Femur (tissue), 1 donor: ENCODE results near the gene AGAP1.

ENCODE experiments used
- DNase-seq: peaks from one replicate; pipeline ENCODE4 v3.0.0-alpha.2; 2017

AGAP1 gene

DNA sequence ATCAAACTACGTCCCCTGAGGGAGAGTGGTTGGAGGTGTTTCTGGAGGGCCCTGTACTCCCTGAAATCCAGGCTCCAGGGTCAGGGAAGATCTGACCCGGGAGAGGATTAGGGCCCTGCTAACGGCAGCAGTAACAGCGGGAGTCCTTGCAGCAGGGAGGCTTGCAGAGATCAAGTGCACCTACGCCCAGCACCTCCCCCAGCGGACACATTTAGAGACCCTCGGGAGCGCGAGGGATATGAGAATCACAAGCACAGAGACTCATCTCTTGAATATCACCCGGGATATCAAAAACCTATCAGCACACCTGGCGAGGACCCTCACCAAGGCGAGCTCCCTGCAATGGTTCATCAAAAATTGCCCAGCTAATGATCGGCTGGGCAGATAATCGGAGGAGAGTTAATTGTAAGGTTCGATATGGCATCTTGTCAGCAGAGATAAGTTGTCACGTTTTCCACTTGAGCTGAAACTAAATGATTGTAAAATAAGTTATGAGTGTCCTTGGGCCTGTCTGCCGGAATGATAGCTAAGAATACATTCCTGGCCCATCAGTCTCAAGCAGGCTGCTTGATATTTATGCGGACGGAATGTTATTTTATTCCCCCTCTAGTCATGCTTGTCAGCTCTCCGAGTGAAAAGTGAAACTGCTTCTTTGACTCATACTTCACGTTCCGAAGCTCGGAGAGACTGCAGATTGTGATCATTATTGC lies 464.5 kb downstream of the AGAP1 start:
- no peak for DNase-seq

DNA sequence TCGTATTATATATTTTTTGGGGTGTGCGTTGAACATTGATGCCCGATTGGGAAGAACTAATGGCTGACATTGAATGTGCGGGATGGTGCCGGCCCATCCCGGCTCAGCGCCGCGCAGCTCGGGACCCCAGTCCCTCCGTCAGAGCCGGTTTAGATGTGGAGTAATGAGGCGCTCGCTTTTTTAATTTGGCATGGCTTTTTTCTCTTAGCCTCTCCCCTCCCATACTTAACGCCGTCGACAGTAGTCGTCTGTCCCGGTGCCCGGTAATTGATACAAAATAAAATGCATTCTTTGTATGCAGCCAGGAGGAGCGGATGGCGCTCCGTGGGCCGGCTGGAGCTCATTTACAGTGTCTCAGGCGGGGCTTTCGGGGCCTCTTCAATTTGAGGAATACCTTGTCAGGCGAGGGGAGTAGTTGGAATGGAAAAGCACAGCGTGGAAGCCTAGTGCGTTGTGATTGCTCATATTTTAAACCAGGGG lies 465.1 kb downstream of the AGAP1 start:
- DNase-seq, result no peak

DNA sequence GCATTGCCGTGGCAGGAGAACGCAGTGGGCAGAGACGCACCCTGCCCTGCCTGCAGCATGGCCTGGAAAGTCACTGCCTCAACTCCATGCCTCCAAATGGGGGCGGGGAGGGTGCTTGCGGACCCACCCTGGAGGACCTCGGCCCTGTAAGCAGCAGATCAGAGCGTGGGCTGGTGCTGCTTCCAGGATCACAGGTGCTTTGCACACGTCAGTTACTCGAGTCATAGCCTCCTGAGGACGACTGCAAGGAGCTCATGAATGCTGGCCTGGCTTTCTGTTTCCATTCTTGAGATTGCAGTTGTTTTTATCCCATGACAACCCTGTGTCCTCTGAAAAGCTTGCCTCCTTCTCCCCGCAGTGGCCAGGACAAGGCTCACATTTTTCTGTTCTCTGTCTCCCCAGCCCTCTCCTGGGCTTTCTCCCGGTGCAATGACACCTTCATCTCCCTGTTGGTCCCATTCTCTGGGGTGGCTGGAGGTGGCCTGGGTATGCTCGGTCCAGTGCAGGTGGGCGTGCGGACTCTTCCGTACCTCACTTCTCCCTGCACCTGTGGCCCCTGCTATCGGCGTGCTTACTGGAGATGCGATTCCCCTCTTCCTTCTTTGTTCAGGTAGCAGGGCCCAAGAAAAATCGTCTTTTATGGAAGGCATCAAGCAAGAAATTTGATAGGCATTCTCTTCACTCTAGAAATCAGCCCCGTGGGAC lies 466.3 kb downstream of the AGAP1 start:
- DNase-seq, result no peak

DNA sequence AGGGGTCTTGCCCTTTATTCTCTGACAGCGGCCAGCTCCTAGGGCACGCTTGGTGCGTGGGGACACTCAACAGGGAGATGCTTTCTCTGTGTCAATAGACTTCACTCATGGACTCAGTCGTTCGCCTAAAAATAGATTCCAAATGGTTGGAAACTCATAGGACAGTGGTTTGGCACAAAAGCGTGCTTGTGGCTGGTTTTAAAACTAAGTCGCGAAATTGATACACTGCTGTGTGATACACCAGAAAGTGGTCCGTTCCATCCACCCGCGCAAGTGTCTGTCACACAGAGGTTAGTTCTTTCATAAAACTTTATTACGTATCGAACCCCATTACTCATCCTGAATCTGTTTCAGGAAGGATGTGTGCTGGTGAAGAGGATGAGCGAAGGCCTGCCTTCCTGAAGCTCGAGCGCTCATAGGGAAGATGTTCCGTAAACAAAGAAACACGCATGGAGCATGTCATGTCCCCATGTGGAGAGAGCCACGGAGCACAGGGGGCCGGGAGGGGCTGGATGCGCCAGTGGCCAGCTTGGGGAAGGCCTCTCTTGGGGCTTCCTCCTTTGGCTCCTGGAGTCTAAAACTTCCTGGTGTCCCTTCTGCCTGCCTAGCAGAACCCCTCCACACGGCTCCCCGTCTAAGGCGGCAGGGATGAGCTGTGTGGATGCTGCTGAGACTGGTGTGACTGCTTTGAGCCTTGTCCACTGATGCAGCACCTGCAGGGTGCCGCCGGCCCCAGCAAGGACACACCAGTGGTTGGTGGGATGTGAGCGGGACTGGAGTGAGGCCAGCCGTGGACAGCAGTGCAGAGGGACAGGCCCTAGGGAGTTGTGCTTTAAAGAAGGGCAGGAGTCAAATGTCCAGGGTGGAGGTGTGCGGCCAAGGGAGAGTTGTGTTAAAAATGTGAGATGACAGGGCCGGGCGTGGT lies 467.1 kb downstream of the AGAP1 start:
- DNase-seq, result no peak

DNA sequence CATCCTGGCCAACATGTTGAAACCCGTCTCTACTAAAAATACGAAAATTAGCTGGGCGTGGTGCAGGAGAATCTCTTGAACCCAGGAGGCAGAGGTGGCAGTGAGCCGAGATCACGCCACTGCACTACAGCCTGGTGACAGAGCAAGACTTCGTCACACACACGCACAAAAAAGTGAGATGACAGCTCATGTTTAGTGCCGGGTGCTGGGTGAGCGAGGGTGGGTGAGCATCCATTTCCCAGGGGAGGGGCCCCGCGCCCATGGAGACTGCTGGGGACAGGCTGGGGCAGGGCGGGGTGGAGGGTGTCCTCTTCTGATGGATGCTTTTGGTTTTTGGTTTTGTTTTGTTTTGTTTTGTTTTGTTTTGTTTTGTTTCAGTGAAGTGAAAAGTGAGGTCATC lies 467.9 kb downstream of the AGAP1 start:
- DNase-seq, result no peak

DNA sequence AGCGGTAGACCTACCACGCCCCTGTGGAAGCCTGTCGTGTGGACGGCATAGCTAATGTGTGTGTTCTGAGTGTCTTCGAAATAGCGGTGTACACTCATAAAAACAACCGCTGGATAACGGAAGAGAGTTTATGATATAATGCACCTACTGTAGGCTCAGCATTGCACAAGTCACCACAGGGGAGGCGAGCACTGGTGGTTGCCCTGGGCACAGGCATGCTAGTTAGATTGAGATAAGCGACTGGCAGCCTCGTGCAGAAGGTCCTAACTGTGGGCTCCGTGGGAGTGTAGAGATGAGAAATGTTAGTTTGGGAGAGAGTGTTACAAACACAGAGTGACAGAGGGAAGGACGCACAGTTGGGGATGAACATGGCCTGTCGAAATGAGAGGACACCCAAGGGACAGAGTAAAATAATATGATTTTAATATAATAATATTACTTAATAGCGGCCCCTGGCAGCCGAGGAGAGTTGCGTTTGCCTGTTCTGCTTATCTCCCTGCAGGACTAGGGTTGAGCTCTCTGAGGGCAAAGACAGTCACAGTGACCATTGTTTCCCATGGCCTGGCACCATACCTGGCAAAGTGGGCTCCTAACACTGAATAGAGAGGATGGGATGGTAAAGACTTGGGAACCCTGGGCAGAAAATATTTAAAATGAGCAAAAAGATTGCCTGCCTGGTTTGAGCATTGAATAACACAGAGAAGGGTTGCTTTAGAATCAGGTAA lies 470.2 kb downstream of the AGAP1 start:
- no peak for DNase-seq

DNA sequence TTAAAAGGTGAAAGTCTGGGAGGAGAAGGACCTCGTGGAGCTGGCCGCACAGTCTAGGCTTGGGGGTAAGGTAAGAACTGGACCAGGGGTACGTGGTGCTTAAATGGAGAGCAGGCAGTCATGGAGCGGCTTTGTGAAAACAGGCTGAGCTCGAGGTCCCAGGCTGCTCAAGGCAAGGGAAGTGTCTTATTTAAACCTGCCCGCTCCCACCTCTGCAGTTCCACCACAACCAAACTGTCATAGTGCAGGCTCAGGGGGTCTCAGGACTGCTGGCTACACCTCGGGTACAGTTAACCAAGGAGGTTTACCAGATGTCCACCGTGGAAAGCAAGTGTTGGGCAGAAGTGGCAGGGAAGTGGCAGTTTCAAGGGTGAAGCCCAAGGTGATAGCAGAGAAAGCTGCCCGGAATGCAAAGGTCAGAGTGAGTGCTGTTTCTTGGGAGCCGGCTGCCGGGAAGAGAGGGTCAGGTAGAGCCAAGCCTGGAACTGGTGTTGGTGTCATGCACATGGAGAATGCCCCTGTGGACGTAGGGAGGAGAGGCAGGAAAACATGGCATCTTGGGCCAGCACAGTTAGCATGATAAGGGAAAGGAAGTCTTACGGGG lies 471.0 kb downstream of the AGAP1 start:
- no peak for DNase-seq

DNA sequence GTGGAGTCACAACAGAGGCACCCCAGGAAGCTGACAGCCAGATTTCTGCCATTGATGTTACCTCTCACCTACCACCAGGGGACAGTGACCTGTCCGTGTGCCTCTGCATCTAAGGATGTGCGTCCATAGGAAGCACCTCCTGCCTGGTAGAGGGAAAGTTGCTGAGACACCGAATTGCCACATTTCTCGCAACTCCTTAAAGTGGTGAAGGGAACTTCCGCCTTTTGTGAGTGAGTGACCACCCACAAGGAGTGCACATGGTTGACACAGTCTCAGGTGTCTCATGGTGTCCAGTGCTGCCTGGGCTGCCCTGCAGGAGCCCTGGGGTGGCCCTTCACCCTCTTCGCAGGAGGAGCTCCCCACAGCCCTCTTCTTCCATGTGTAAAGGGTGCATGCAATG lies 472.6 kb downstream of the AGAP1 start:
- DNase-seq, result no peak

DNA sequence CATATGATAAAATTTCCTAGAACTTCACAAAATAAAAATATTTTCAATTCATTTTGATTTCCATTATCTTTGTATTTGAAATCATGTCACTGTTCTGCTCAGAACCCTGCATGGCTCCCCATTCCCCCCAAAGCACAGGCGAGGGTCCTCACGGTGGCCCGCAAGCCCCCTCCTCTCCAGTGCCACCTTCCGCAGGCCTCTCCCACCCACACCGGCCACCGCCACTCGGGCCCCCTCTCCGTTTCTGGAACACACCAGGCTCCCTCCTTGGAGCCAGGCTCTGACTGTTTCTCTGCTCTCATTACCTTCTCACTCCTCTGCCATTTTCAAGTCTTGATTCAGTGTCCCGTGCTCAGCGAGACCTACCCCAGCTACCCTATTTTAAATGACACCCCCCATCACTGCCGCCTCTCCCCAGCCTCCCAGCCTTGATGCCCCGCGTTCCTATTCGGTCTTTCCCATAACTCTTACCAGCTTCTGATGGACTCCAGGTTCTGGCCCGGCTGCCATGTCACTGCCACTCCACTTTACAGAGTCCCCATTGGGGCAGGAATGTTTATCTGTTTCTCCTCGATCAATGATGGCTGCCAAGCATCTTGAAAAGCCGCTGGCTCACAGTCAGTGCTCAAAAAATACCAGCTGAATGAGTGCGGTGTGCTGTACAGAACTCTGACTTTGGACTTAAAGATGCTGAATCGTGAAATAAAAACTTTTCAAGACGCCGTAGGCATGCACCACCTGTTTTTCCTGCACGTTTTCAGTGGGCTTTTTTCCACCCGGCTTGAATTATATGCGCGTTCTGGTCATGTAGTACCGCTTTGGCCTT lies 473.3 kb downstream of the AGAP1 start:
- no peak for DNase-seq

DNA sequence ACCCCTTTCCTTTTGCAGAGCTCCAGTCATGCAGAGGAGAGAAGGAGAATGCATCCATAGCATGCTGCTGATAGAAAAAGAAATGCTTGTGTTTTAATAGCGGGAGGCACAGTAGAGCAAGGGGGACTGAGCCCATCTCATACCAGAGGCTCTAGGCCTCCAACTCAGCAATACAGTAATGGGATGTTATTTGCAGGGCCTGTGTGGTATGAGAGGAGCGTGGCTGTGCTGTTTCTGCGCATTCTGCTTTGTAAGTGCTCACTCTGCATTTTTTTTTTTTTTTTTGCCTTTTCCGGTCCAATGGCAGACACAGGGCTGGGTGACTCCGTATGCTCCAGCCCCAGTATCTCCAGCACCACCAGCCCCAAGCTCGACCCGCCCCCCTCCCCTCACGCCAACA lies 474.3 kb downstream of the AGAP1 start:
- DNase-seq, result no peak

DNA sequence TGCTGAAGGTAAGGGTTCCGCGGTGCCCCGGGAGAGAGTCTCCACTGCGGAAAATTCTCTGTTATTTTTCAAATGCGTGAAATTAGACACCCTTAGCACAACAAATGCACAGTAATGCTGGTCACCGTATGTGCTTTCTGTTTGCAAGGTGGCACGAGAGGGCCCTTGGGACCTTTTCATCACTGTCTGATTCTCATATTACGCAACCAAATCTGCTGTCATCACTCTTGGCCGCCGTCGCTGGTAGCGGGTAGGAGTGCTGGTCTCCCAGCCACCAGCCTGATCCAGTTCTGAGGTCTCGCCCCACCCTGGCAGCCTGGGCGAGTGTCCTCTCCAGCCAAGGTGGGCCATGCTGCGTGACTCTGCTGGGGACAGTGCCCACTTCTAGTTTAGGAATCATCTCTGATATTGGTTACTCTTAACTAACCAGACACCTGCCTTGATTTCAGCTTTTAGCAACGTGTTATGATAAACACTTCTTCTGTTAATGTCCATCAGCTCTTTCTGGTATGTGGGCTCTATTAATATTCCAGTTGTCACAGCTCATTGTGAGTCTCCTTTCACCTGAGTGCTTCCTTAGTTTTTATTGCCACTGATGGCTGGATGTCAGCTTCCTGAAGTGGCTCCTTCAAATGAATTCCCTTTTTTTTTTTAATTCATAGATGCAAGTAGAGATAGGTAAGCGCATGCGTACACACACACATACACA lies 474.9 kb downstream of the AGAP1 start:
- no peak for DNase-seq

DNA sequence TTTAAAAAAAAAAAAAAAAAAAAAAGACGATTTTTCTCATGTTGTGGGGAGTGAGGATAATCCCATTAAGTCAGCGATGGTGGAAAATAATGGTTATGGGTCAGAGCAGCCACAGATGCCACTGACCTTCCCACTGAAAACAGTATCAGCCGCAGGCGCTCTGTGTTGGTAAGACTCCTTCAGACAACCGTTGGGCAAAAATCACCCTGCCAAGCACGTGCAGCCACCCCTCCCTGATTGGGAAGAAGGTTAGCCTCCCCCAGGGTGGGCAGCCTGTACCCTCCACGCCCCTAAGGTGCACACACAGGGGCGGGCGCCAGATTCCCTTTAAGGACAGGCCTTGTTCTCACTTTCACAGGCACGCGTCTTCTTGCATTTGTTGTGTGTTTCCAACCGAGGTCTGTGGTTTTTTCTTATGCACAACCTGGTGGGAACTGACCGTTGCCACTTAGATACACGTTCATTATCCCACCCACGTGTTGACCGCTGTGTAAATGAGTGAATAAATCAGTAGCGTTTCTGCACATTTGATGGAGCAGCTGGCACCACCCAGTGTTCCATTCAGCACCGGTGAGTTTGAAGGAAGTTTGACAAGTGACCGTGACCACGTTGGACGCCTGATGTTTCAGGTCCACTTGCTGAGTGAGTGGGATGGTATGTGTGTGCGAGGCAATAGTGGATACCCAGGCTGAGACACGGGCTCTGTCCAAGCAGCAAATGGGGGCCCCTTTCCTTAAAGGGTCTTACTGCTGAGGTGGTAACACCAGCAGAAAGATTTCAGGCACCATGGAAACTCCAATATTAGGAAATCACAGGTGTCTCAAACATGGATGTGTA lies 476.6 kb downstream of the AGAP1 start:
- no peak for DNase-seq

DNA sequence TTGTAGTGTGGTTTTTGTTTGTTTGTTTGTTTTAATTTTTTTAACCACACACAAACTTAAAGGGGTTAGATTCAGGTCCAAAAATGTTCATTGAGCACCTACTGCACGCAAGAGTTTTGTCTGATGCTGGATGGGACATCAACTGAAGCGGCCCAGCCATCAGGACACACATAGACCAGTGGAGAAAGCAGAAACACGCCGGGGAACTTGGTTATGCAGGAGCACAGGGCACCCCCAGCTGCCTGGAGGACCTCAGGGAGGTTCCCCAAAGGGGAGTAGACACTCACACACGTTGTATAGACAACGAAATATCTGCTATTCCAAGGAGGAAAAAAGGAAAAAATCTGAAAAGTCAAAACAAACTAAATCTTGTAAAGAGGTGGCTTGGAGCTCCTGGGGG lies 482.7 kb downstream of the AGAP1 start:
- DNase-seq, result no peak

DNA sequence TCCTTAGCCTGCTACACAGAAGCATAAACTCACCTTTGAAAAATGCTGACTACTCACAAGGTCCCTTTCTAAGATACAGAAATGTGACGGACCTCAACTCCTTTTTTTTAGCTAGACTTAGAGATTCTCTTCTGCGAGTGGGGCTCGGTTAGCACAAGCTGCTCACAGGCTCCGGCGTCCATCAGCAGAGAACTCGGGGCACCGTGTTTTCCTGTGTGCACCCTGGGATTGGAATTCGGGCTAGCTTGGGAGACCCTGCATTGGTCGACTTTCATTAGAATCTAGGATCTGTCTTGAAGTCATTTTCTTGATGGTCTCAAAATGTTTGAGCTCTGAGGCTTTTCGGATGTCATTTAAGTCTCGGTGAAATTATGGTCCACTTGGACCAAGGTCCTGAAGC lies 483.1 kb downstream of the AGAP1 start:
- DNase-seq, result no peak

DNA sequence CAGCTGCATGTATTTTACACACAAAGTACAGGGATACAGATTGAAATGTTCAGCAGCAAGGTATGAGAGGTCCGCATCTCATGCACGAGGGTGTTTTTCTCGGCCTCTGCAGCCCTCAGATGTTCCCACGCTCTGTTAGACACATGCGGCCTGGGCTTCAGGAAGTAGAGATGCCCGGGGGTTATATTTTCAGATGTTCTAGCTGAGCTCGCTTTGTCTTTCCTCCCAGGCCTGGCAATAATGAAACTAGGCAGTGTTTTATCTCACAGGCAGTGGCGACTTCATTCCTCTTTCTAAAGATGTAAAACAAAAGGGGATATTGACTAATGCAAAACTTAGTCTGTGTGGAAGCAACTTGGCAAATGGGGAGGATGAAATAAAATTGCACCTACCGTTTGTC lies 483.6 kb downstream of the AGAP1 start:
- DNase-seq, result no peak

DNA sequence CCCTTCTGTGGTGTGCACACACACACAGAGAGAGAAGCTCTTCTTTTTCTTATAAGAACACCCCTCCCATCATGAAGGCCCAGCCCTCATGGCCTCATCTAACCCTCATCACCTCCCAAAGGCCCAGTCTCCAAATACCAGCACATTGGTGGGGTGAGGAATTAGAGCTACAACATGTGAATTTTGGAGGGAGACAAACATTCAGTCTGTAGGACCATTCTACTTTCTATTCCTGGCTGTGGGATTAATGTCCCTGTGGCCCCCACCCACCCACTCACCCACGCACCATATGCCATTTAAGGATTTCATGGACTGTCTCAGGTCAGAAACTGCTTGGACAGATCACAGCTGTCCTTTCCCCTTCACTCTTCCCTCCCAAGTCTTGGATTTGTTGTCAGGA lies 484.2 kb downstream of the AGAP1 start:
- DNase-seq, result no peak

DNA sequence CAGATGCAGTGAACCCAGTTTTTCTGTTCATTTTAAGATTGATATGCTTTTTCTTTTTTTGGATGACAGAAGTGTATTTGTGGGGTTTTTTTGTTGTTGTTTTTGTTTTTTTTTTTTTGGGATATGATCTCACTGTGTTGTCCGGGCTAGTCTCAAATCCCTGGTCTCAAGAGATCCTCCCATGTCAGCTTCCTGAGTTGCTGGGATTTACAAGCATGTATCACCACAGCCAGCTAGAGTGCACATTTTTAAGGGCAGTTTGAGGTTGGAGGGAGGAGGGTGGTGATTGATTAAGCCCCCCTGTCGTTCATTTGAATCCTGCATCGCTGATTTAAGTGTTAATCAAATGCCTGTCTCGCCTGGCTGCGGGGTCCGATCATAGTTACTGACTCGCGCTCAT lies 485.2 kb downstream of the AGAP1 start:
- no peak for DNase-seq

DNA sequence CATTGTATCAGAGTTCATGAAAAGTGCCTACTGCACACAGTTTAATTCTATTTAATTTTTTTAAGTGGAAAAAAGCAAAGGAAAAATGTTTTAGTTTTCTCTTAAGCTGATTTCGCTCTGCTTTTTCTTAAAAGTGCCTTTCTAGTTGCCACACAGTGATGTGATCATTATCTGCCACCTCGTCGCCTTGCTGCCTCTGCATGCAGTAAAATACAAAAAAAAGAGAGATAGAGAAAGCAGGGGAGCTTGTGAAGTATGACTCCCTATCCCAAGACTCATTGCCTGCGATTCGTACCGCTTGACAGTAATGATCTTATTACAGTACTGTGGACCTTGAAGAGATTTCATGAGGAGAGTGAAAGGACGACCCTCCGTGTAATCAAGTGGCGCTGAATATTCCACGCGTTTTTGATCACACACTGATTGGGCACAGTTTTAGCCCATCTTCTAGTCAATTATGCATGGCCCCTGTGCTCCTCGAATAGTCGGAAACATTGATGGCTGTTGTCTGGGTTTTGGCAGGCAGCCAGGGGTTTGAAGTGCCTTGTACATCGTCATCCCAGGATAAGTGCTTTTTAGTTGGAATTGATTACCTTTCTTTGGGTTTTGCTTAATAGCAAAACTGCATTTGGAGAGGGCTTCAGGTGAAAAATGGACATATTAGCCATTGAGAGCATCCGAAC lies 486.1 kb downstream of the AGAP1 start:
- no peak for DNase-seq

DNA sequence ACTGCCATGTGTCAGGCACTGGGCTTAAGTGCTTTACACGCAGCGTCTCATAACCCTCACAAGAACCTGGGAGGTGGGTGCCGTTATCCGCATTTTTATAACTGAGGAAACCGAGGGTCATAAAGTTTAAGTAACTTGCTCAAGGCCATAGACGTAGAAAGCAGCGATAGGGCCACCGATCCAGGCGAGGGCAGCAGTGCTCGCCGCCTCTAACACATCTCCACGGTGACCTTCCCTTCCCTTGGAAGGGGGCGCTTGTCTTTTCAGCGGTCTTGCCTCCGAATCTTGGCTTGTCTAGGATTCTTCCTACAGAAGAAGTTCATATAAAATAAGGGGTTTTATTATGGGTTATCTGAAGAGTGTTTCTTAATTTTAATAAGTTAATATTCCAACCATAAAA lies 487.8 kb downstream of the AGAP1 start:
- no peak for DNase-seq
